ENCODE measurements around the gene BCL2A1. TPM values are rescaled to one million over a fixed set of nuclear protein-coding genes. Genes with fewer than 3 reads are reported as not detected.

Gene BCL2A1
- total RNA-seq, 2 donors from 2014 or later: 16.5 TPM; not detected in 1

- DNase-seq (no peak), ATAC-seq (no peak)
- H3K27ac ChIP-seq: no peak overlapping the region
- no peaks in the 10 kb centered on the region for H3K27me3 ChIP-seq
- intact Hi-C loops (cut with DNase I): no loop called here
- no peaks in the 10 kb centered on the region for H3K4me1 ChIP-seq
- 90 to 93% methylated on average over 5 of the region's 5 CpGs for WGBS, 2 donors
- no peak for TF ChIP-seq POLR2A (IDR thresholded peaks at IDR 0.05)
- TF ChIP-seq, protein P1, sequence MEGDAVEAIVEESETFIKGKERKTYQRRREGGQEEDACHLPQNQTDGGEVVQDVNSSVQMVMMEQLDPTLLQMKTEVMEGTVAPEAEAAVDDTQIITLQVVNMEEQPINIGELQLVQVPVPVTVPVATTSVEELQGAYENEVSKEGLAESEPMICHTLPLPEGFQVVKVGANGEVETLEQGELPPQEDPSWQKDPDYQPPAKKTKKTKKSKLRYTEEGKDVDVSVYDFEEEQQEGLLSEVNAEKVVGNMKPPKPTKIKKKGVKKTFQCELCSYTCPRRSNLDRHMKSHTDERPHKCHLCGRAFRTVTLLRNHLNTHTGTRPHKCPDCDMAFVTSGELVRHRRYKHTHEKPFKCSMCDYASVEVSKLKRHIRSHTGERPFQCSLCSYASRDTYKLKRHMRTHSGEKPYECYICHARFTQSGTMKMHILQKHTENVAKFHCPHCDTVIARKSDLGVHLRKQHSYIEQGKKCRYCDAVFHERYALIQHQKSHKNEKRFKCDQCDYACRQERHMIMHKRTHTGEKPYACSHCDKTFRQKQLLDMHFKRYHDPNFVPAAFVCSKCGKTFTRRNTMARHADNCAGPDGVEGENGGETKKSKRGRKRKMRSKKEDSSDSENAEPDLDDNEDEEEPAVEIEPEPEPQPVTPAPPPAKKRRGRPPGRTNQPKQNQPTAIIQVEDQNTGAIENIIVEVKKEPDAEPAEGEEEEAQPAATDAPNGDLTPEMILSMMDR (IDR thresholded peaks at IDR 0.05): no peak
- H3K4me3 ChIP-seq: no peak overlapping the region
- H3K9me3 ChIP-seq: no peaks in the 10 kb centered on the region
- H3K36me3 ChIP-seq (replicated peaks in 1 of 2; ENCODE audit: insufficient read depth in 1 of 2, low read depth in 2 of 2): no peaks in the 10 kb centered on the region
Observed at GRCh38 chr15:80007532-80007931, 36.5 kb upstream of the BCL2A1 start.

- ATAC-seq (no peak), DNase-seq (no peak)
- Histone ChIP-seq H3K36me3 (replicated peaks in 1 of 2; ENCODE audit: insufficient read depth in 1 of 2, low read depth in 2 of 2) (no peaks in the 10 kb centered on the region), H3K9me3 (no peaks in the 10 kb centered on the region), H3K4me1 (no peaks in the 10 kb centered on the region), H3K27me3 (no peaks in the 10 kb centered on the region), H3K4me3 (no peak overlapping the region), H3K27ac (no peak overlapping the region)
- intact Hi-C loops (cut with DNase I): no loop called here
- 35 to 52% methylated on average over 5 of the region's 5 CpGs for WGBS, 2 donors
- TF ChIP-seq POLR2A (IDR thresholded peaks at IDR 0.05): no peak
- TF ChIP-seq, protein P1 (IDR thresholded peaks at IDR 0.05): no peak
Observed at GRCh38 chr15:80006946-80007345, 36.0 kb upstream of the BCL2A1 start.

DNA sequence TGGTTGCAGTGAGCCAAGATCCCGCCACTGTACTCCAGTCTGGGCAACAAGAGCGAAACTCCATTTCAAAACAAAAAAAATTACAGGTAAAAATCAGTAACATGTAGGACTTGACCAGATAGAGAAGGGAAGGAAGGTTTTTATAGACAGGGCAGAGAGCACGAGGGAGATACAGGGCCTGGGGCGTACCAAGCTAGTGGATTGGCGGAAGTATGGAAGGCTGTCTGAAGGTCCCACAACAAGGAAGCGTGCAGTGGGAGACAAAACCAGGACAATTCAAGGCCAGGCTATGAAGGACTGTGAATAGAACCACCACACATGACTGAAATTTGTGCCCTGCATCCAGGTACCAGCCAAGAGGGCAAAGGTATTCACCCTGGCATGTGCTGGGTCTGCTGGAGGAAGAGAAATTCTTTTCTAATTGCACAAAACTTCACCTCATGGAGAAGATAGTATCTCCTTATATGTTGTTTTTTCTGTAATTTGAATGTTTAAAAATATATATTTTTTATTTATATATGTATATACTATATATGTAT is 33.0 kb upstream of the BCL2A1 start:
- no peak overlapping the region for H3K4me3 ChIP-seq
- H3K27ac ChIP-seq: no peak overlapping the region
- H3K27me3 ChIP-seq: no peaks in the 10 kb centered on the region
- no peaks in the 10 kb centered on the region for H3K9me3 ChIP-seq
- no peak for DNase-seq
- H3K4me1 ChIP-seq: no peaks in the 10 kb centered on the region
- no peak for ATAC-seq
- intact Hi-C loops (cut with DNase I): no loop called here
- 94 to 95% methylated on average over 6 of the region's 6 CpGs for WGBS, 2 donors
- H3K36me3 ChIP-seq (replicated peaks in 1 of 2; ENCODE audit: insufficient read depth in 1 of 2, low read depth in 2 of 2): no peaks in the 10 kb centered on the region
- no peak for TF ChIP-seq POLR2A (IDR thresholded peaks at IDR 0.05)
- TF ChIP-seq, protein P1 (IDR thresholded peaks at IDR 0.05): no peak

DNA sequence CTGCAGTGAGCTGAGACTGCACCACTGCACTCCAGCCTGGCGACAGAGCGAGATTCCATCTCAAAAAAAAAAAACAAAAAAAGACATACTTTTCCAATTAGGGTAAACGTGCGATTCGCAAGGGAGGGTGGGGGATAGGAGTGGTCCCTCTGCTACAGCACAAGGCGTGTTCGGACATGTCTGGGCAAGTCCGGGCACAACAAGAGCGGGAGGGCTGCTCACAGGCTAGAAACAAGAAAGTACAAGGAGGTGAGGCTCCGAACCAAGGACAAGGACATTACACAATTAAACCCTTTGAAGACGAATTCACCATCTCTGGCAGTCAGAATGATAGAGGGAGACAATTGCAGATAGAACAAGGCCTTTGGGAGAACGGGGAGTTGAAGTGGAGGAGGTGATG is 32.2 kb upstream of the BCL2A1 start:
- Histone ChIP-seq H3K27ac (no peak overlapping the region), H3K4me1 (no peaks in the 10 kb centered on the region), H3K9me3 (no peaks in the 10 kb centered on the region), H3K27me3 (no peaks in the 10 kb centered on the region), H3K4me3 (no peak overlapping the region), H3K36me3 (replicated peaks in 1 of 2; ENCODE audit: insufficient read depth in 1 of 2, low read depth in 2 of 2) (no peaks in the 10 kb centered on the region)
- 84 to 86% methylated on average over 12 of the region's 12 CpGs for WGBS, 2 donors
- TF ChIP-seq POLR2A (IDR thresholded peaks at IDR 0.05): no peak
- TF ChIP-seq, protein P1 (IDR thresholded peaks at IDR 0.05): no peak
- ATAC-seq: no peak
- intact Hi-C loops (cut with DNase I): no loop called here
- no peak for DNase-seq

DNA sequence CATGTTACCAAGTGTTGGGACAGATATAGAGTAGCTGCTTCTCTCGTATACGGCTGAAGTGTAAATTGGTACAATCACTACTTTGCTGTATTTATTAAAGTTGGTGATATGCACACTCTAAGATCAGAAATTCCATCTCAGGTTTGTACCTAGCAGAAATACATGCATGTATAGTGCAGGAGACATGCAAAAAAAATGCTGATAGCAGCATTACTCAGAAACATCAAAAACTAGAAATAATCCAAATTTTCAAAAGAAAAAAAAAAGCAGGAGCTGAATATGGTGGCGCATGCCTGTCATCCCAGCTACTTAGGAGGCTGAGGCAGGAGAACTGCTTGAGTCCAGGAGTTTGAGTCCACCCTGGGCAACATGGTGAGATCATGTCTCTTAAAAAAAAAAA is 31.3 kb upstream of the BCL2A1 start:
- Histone ChIP-seq H3K27me3 (no peaks in the 10 kb centered on the region), H3K9me3 (no peaks in the 10 kb centered on the region), H3K27ac (no peak overlapping the region), H3K4me3 (no peak overlapping the region), H3K4me1 (no peaks in the 10 kb centered on the region), H3K36me3 (replicated peaks in 1 of 2; ENCODE audit: insufficient read depth in 1 of 2, low read depth in 2 of 2) (no peaks in the 10 kb centered on the region)
- ATAC-seq (no peak), DNase-seq (no peak)
- 80 to 90% methylated on average over 3 of the region's 3 CpGs for WGBS, 2 donors
- TF ChIP-seq, protein P1 (IDR thresholded peaks at IDR 0.05): no peak
- no peak for TF ChIP-seq POLR2A (IDR thresholded peaks at IDR 0.05)
- intact Hi-C loops (cut with DNase I): no loop called here
